Activated naive CD8-positive, alpha-beta T cell (primary cell): ENCODE data around the gene GUCY2C.
"Not testable (repeated sequence)": the region's sequence is repeated elsewhere in the genome, so short reads cannot be mapped to it uniquely, and the experiment has no call there.

Source experiments
- H3K27ac Mint-ChIP-seq: one replicate; pipeline ENCODE4 v1.8.0; 2021; ENCODE audit warnings: mixed read lengths
- H3K27me3 Mint-ChIP-seq: one replicate; pipeline ENCODE4 v1.8.0; 2021; ENCODE audit warnings: mixed read lengths
- H3K36me3 Mint-ChIP-seq: one replicate; pipeline ENCODE4 v1.8.0; 2021; ENCODE audit warnings: mixed read lengths
- H3K4me1 Mint-ChIP-seq: one replicate; pipeline ENCODE4 v1.8.0; 2021; ENCODE audit warnings: low read depth, mixed read lengths
- H3K4me3 Mint-ChIP-seq: one replicate; pipeline ENCODE4 v1.8.0; 2021; ENCODE audit warnings: mild to moderate bottlenecking, mixed read lengths
- H3K9me3 Mint-ChIP-seq: one replicate; pipeline ENCODE4 v1.8.0; 2021; ENCODE audit warnings: low read depth, mixed read lengths

The GUCY2C gene

DNA sequence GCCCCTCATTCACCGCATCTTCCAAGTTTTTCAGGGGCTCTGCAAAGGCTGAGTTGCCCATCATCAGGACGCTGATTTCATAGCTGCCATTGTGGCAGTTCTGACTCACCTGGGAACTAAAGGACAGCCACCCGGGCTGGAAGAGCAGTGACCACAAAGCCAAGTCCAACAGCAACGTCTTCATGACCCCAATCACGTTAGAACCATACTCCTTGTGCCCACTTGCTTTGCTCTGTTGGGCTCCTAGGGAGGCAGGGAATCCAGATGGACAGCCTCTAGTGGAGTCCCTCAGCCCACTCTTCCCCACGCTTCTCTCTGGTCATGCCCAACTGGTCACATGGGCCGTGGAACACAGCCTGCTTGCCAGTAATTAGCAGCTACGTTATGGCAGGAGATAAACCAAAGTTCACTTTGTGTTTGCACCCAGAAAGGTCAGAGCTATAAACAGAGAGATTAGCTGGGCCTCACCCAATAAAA lies at the start of gene GUCY2C:
Gene GUCY2C (minus strand): TSS at position 335 of the 477 bp plus-strand sequence. CDS start 151 bp downstream, at position 184.
- H3K9me3 Mint-ChIP-seq = no peaks in the 10 kb centered on the region
- no peak within 1 kb of the TSS for H3K27ac Mint-ChIP-seq
- no peak within 1 kb of the TSS for H3K4me3 Mint-ChIP-seq
- H3K4me1 Mint-ChIP-seq = no peaks in the 10 kb centered on the region
- peaks cover 10% of the 10 kb centered on the region for H3K27me3 Mint-ChIP-seq
- peaks cover 3% of the 10 kb centered on the region for H3K36me3 Mint-ChIP-seq

DNA sequence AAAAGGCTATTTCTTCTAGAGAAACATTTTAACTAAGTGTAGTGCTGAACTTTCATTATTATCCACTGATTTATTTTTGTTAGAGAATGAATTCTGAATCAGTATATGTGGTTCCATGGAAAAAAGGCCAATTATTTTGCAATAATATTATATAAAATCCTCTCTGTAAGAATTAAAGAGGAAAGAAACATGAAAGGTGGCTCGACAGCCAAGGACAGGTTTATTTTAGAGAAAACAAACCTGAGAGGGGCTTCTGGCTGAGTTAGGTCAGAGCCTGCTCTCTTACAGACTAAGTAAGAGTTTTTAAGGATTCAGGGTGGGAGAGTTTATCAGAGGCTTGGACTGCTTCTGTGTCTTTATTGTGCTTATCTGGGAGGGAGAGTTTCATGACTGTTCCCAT lies 46.7 kb upstream of the GUCY2C start:
- Mint-ChIP-seq H3K27me3 (no peaks in the 10 kb centered on the region), H3K4me3 (no peak overlapping the region), H3K27ac (no peak overlapping the region), H3K36me3 (peaks cover 26% of the 10 kb centered on the region), H3K9me3 (peaks cover 4% of the 10 kb centered on the region), H3K4me1 (peaks cover 6% of the 10 kb centered on the region)

DNA sequence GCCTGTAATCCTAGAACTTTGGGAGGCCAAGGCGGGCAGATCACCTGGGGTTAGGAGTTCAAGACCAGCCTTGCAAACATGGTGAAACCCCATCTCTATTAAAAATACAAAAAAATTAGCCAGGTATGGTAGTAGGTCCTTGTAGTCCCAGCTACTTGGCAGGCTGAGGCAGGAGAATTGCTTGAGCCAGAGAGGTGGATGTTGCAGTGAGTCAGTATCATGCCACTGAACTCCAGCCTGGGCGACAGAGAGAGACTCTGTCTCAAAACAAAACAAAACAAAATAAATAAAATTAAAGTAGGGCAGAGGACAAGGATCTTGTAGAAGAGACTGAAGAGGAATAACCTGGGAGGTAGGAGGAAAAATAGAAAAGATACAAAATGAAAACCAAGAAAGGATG lies 45.5 kb upstream of the GUCY2C start:
- Mint-ChIP-seq H3K27ac (no peak overlapping the region), H3K27me3 (no peaks in the 10 kb centered on the region), H3K36me3 (peaks cover 25% of the 10 kb centered on the region), H3K4me1 (peaks cover 5% of the 10 kb centered on the region), H3K9me3 (peaks cover 4% of the 10 kb centered on the region), H3K4me3 (no peak overlapping the region)

DNA sequence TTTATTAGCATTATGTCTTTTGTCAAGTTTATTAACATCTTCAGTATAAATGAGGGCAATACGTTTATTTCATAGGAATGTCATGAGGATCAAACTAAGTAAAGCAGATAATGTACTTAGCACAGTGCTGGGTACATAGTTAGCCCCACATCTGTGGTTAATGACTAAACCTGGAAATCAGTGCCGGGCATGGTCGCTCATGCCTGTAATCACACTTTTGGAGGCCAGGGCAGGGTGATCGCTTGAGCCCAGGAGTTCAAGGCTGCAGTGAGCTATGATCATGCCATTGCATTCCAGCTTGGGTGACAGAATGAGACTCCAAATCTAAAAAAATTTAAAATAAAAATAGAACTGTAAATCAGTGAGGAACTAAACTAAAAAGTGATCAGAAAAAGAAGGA lies 44.8 kb upstream of the GUCY2C start:
- Mint-ChIP-seq H3K4me1 (peaks cover 5% of the 10 kb centered on the region), H3K9me3 (peaks cover 4% of the 10 kb centered on the region), H3K27me3 (no peaks in the 10 kb centered on the region), H3K36me3 (peaks cover 20% of the 10 kb centered on the region), H3K27ac (no peak overlapping the region), H3K4me3 (no peak overlapping the region)

DNA sequence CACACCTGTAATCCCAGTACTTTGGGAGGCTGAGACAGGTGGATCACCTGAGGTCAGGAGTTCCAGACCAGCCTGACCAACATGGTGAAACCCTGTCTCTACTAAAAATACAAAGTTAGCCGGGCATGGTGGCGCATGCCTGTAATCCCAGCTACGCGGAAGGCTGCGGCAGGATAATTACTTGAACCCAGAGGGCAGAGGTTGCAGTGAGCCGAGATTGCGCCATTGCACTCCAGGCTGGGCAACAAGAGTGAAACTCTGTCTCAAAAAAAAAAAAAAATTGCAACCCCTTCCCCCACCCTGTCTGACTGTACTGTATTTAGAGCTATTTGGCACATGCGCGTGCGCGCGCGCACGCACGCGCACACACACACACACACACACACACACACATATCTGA lies 40.0 kb upstream of the GUCY2C start:
- not testable (repeated sequence) for H3K9me3 Mint-ChIP-seq, H3K27ac Mint-ChIP-seq, H3K27me3 Mint-ChIP-seq, H3K4me1 Mint-ChIP-seq, H3K36me3 Mint-ChIP-seq, H3K4me3 Mint-ChIP-seq

DNA sequence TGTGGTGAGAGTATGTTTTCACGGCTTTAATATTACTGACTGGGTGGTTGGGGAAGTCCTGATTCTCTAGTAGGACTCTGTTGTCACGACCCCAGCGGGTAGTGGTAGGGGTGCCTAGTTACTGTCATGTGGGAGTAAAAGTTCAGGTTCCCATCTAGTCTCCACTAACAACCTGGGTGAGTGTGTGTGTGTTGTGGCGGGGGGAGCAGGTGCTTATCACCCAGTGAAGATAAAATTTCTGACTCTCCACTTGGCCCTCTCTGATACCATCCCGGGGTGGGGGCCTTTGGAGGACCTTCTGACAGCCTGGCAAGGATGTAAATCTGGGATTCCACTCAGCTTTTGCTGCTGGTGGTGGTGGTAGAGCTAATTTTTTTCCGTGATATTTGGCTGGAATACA lies 35.4 kb upstream of the GUCY2C start:
- H3K9me3 Mint-ChIP-seq = peaks cover 7% of the 10 kb centered on the region
- H3K36me3 Mint-ChIP-seq = no peaks in the 10 kb centered on the region
- H3K27ac Mint-ChIP-seq = no peak overlapping the region
- H3K27me3 Mint-ChIP-seq = peaks cover 8% of the 10 kb centered on the region
- no peak overlapping the region for H3K4me3 Mint-ChIP-seq
- H3K4me1 Mint-ChIP-seq = no peaks in the 10 kb centered on the region

DNA sequence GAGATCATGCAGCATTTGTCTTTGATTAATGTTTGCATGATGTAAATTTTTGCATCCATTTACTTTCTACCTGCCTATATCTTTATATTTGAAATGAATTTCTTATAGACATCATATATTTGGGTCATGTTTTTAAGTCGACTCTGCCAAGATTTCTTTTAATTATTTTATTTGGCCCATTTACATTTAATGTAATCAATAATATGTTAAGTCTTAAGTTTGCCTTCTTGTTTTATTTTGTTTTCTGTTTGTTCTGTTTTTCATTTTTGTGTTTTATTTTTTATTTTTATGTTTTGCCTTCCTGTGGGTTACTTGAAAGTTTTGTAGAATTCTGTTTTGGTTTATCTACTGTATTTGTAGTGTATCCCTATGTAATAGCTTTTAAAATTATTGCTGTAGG lies 33.2 kb upstream of the GUCY2C start:
- H3K4me3 Mint-ChIP-seq = no peak overlapping the region
- H3K4me1 Mint-ChIP-seq = no peaks in the 10 kb centered on the region
- H3K36me3 Mint-ChIP-seq = no peaks in the 10 kb centered on the region
- H3K27me3 Mint-ChIP-seq = peaks cover 8% of the 10 kb centered on the region
- no peak overlapping the region for H3K27ac Mint-ChIP-seq
- H3K9me3 Mint-ChIP-seq = peaks cover 7% of the 10 kb centered on the region

DNA sequence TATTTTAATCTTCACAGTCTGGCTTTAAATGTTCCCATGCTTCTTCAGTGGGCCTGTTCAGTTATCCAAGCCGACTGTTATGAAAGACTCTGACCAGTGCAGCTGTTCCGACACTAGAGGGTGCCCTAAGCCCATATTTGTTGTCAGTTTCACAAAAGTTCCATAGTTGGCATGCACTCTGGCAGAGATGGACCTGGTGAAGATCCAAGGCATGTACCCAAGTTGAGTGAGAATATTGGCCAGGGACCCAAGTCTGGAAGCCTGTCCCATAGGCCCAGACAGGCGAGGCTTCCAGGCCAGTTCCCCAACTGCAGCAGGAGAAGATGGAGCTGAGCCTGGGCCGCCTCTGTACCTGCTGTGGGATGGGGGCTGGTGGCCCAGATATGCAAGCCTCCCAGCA lies 27.4 kb upstream of the GUCY2C start:
- peaks cover 8% of the 10 kb centered on the region for H3K27me3 Mint-ChIP-seq
- no peaks in the 10 kb centered on the region for H3K9me3 Mint-ChIP-seq
- H3K4me3 Mint-ChIP-seq = no peak overlapping the region
- H3K36me3 Mint-ChIP-seq = no peaks in the 10 kb centered on the region
- no peaks in the 10 kb centered on the region for H3K4me1 Mint-ChIP-seq
- no peak overlapping the region for H3K27ac Mint-ChIP-seq

DNA sequence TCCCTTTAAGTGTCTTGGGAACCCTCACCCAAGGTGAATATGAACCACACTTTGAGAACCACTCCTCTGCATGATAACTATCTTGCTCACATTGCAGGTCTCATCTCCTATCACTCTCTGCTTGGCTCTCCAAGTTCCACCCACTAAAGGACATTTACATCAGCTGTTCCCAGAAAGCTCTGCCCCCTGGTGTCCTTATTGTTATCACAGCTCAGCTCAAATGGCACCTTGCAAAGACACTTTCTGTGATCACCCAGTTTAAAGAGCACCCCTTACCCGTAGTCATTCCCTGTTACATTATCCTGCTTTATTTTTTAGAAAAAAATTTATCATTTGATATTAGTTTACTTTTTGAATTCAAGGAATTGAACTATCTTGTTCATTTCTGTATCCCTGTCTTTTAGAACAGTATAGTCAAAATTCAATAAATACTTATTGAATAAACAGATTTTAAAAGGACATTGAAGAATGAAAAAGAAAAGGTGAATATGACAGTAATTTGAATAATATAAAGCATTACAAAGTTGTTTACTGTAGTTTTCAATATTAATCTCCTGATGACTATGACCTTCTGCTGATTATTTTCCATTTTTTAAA lies 20.5 kb upstream of the GUCY2C start:
- Mint-ChIP-seq H3K4me1 (no peaks in the 10 kb centered on the region), H3K9me3 (no peaks in the 10 kb centered on the region), H3K27me3 (no peaks in the 10 kb centered on the region), H3K4me3 (no peak overlapping the region), H3K36me3 (no peaks in the 10 kb centered on the region), H3K27ac (no peak overlapping the region)

DNA sequence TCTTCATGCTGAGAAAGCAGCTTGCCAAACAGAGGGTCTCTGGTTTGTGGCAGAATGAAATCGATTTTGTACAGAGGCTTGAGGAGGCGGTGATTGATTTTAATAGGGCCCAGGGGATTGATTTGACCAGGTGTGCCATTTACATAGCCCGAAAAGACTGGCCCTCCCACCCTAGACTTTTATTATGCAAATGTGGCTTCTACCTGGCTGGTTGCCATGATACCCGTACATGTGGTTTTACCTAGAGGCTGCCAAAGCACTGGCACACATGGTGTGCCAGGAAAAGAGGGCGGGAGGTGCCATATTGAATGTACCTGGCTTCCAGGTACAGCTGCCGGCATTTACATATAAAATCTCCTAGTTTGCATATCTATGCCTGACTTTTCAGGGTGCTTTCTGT lies 18.0 kb upstream of the GUCY2C start:
- no peaks in the 10 kb centered on the region for H3K36me3 Mint-ChIP-seq
- H3K4me1 Mint-ChIP-seq = no peaks in the 10 kb centered on the region
- H3K9me3 Mint-ChIP-seq = no peaks in the 10 kb centered on the region
- no peak overlapping the region for H3K27ac Mint-ChIP-seq
- no peaks in the 10 kb centered on the region for H3K27me3 Mint-ChIP-seq
- no peak overlapping the region for H3K4me3 Mint-ChIP-seq

DNA sequence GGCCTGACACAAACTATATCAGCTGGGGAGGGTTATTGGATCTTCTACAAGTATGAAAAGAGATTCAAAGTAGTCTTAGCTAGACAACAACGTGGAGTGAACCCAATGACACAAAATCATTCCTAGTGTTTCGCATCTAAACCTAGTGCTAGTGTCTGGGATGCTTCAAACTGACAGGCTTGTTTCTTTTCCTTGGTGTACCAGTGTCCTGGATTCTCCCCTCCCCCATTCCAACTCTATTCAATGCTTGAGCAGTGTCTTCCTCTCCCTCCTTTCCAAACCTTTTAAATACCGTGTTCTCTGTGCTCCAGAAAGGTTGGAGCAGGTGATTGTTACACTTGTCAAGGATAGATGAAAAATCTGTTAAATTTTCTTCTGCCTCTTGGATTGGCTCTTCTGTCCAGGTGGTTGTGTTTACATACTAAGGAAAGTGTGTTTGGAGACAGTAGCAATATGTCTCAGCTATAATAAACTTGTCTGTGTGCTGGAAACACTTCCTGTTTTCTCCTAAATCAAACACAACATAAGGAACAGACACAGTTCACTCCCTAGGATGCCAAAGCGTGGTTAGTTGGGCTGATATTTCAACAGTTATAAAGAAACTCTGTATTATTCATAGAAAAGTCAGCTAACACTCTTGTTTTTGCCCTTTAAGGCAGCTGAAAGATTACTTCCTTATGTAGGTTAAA lies 14.4 kb upstream of the GUCY2C start:
- no peak overlapping the region for H3K27ac Mint-ChIP-seq
- H3K9me3 Mint-ChIP-seq = no peaks in the 10 kb centered on the region
- peaks cover 11% of the 10 kb centered on the region for H3K27me3 Mint-ChIP-seq
- no peaks in the 10 kb centered on the region for H3K4me1 Mint-ChIP-seq
- no peaks in the 10 kb centered on the region for H3K36me3 Mint-ChIP-seq
- no peak overlapping the region for H3K4me3 Mint-ChIP-seq

DNA sequence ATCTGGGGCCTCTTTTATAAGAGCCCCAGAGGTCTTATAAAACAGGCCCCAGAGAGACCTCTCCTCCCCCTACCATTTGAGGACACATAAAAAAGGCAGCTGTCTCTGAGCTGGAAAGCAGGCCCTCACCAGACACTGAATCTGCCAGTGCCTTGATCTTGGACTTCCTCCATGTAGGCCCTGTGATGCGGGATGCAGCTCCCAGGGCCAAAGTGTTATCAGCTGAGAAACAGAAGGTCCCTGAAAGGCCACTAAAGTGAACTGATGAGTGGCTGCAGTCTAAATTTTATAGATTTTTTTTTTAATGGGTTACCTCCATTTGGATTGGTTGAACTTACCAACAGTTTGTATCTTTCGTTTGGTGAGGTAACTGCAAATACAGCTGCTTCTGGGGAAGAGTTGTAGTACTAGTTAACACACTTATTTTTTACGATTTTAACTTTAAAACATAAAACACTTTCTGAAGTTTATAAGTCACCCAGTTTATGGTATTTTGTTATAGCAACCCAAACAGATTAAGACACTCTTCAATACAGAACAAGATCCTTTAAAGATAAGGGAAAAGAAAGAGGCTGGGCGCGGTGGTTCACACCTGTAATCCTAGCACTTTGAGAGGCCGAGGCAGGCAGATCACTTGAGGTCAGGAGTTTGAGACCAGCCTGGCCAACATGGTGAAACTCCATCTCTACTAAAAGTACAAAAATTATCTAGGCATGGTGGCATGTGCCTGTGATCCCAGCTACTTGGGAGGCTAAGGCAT lies 5.6 kb upstream of the GUCY2C start:
- no peak overlapping the region for H3K27ac Mint-ChIP-seq
- no peaks in the 10 kb centered on the region for H3K9me3 Mint-ChIP-seq
- peaks cover 3% of the 10 kb centered on the region for H3K36me3 Mint-ChIP-seq
- peaks cover 6% of the 10 kb centered on the region for H3K27me3 Mint-ChIP-seq
- no peaks in the 10 kb centered on the region for H3K4me1 Mint-ChIP-seq
- H3K4me3 Mint-ChIP-seq = no peak overlapping the region

DNA sequence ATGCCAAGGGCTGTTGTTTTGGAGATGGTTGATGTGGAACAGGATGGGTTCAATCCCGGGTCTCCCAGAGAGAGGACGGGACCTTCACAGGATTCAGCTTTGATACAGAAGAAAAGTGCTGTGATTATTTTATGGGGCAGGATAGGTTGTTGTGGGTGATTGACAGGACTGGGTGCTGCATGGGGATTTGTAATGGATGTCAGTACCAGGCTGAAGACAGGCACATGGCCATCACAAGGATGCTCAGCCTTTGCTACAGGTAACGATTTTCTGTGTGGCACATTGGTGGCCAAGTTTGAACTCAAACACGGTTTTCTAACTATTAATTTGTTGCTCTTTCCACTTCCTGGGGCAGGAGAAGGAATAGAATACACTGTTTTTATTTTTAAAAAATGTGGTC lies 4.5 kb upstream of the GUCY2C start:
- Mint-ChIP-seq H3K27me3 (peaks cover 4% of the 10 kb centered on the region), H3K36me3 (peaks cover 3% of the 10 kb centered on the region), H3K4me1 (no peaks in the 10 kb centered on the region), H3K4me3 (no peak overlapping the region), H3K9me3 (no peaks in the 10 kb centered on the region), H3K27ac (no peak overlapping the region)

DNA sequence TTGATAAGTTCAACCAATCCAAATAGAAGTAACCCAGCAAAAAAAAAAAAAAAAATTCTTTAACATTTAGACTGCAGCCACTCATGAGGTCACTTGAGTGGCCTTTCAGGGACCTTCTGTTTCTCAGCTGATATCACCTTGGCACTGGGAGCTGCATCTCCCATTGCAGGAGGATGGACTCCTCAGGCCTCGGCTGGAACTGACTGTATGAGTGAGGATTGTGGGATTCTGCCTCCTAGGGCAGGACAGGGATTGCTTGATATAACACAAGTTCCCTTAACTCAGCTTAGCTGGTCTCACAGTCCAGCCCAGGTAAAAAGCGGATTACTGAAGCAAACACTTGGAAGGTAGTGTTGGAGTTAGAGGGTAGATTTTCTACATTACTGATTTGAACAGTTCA lies 3.5 kb upstream of the GUCY2C start:
- Mint-ChIP-seq H3K9me3 (no peaks in the 10 kb centered on the region), H3K36me3 (peaks cover 3% of the 10 kb centered on the region), H3K4me1 (no peaks in the 10 kb centered on the region), H3K27me3 (peaks cover 4% of the 10 kb centered on the region), H3K4me3 (no peak overlapping the region), H3K27ac (no peak overlapping the region)

DNA sequence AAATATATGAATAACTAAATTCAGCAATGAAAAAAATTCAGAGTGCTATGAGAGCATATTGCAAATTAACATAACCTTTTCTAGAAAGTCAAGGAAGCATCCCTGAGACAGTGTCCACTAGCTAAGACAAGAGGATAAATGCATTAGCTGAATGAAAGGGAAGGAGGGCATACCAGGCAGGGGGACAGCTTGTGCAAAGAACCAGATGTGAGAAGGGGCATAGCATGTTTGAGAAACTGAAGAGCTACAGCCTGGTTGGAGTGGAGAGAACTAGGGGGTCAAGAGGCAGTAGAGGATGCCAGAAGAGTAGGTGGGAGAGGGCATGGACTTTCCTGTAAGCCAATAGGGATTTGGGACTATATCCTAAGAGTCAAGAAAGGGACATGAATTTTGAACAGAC lies 2.2 kb upstream of the GUCY2C start:
- Mint-ChIP-seq H3K4me1 (no peaks in the 10 kb centered on the region), H3K9me3 (no peaks in the 10 kb centered on the region), H3K27ac (no peak overlapping the region), H3K36me3 (peaks cover 3% of the 10 kb centered on the region), H3K27me3 (peaks cover 4% of the 10 kb centered on the region), H3K4me3 (no peak overlapping the region)
